KOPT-K1 (cell line): ENCODE data around the gene CCDC68.
"Not testable (repeated sequence)": the region's sequence is repeated elsewhere in the genome, so short reads cannot be mapped to it uniquely, and the experiment has no call there.

Experiments used
- H3K27ac ChIP-seq: fragments of 200-600 bp; sonication (generic); 2 replicates; pipeline ENCODE4 v1.5.1; 2016; ENCODE audit warnings: antibody characterized with exemption, mild to moderate bottlenecking, low read depth, low read length; ENCODE audit not compliant: poor library complexity, severe bottlenecking
- H3K36me3 ChIP-seq: fragments of 200-600 bp; sonication (generic); 2 replicates; pipeline ENCODE4 v1.5.1; 2017; ENCODE audit warnings: antibody characterized with exemption, mild to moderate bottlenecking, low read length, moderate library complexity; ENCODE audit not compliant: insufficient read depth
- H3K9me3 ChIP-seq: fragments of 200-600 bp; sonication (generic); 2 replicates; pipeline ENCODE4 v1.5.1; 2017; ENCODE audit warnings: antibody characterized with exemption, low read length, mild to moderate bottlenecking; ENCODE audit not compliant: insufficient read depth, poor library complexity, severe bottlenecking

Gene CCDC68

DNA sequence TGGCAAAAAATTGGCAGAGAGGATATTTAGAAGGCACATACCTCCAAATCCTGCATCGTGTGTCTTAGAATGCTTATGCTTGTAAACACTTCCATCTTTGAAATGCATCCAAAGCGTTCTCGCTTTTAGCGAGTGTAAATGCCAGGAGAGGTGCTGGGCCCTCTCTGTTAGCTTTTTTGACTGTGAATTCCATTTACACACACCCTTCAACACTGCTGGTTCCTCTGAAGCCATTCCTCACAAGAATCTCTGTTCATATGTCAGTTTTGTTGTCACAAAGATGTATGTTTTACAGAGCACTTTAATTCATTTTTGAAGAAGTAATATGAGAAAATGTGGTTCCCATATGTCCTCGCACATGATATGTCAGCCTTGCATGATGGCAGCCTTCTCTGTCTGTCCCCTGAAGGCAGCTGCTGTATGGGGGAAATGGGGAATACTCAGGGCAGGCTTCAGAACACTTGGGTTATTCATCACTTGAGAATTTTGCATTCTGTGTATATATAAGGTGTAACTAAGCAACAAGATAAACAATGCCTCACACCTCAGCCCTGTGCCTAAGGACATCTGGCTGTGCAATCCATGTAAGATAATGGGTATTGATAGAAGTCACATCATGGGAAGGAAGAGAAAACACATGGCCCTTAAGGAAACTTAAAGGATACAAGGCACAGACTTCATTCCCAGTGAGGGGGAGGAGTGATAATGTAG, 78.7 kb downstream of the CCDC68 start:
- Histone ChIP-seq H3K27ac (no peak overlapping the region), H3K36me3 (no peaks in the 10 kb centered on the region), H3K9me3 (no peaks in the 10 kb centered on the region)

DNA sequence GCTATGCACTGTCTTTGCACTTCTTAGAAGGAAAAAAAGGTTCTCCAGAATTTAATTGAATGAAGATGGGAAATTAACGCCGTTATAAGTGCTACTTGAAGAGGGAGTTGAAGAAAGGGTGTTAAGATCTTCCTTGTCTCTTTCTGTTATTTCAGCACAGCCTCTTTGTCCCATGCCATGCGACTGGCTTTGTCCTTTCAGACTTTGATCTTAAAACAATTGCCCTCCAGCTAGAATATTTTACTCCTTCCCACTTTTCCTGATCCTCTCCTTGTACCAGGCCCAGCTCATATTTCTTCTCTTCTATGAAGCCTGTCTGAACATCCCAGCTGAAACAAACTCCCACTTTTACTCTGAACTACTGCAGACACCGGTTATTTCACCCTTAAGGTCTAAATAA, 79.6 kb downstream of the CCDC68 start:
- Histone ChIP-seq H3K36me3 (no peaks in the 10 kb centered on the region), H3K9me3 (no peaks in the 10 kb centered on the region), H3K27ac (no peak overlapping the region)

DNA sequence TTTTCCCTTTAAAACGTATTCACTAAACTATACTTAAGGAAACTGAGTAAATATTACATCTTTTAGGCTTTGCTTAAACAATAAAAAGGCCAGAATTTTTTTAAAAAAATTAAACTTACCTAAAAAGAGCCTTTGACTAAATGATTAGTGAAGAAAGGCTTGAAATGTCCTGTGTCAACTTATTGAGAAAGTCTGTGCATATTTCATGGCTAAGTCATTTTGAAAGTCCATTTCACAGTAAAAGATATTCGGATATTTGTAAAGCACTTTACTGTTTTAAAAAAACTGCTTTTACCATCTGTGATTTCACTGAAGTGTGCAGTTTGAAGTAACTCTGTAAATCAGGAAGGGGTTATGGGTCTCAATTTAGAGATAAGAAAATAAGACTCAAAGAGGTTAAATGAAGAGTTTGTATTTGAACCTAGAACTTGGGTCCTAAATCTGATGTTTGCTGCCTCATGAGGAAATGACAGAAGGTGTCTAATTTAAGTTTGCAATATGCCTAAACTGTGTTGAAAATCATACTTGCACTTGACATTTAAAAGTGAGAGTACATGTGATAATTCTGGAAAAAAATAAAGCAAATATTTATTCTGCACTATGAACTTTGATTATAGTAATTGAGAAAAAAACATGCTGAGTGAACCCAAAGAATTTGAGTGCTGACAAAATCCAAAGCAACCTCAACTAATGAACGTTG, 80.5 kb downstream of the CCDC68 start:
- Histone ChIP-seq H3K9me3 (no peaks in the 10 kb centered on the region), H3K27ac (no peak overlapping the region), H3K36me3 (no peaks in the 10 kb centered on the region)

DNA sequence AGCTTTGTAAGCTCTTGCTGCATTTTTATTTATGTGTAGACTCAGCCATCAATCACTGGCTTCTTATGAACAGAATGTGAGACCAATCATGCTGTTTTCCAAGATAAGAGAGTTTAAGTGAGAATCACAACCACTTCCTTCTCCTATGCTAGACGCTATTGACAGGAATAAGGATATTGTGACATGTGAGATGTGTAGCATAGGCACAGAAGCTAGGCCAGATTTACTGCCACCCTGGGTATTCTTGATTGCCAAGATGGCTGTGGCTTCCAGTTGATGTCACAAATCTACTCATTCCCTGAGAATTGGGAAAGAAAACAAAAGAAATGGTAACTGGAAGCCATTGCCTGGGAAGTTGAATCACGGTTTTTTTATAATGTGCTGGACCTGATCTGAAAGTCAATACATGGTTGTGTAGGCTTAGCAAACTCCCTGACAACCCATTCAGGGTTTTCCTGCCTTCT, 81.1 kb downstream of the CCDC68 start:
- no peak overlapping the region for H3K27ac ChIP-seq
- H3K9me3 ChIP-seq = no peaks in the 10 kb centered on the region
- H3K36me3 ChIP-seq = no peaks in the 10 kb centered on the region

DNA sequence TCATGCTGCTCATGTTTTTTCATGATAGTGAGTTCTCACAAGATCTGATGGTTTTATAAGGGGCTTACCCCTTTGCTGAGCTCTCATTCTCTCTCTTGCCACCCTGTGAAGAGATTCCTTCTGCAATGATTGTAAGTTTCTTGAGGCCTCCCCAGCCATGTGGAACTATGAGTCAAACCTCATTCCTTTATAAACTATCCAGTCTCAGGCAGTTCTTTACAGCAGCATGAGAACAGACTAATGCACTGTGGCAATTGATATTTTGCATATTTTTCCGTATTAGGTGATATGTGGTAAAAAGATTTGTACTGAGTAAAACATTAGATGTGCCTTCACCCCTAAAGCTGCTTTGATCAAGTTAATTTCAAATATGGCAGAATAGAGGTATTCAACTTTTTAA, 82.2 kb downstream of the CCDC68 start:
- H3K27ac ChIP-seq = no peak overlapping the region
- no peaks in the 10 kb centered on the region for H3K9me3 ChIP-seq
- no peaks in the 10 kb centered on the region for H3K36me3 ChIP-seq

DNA sequence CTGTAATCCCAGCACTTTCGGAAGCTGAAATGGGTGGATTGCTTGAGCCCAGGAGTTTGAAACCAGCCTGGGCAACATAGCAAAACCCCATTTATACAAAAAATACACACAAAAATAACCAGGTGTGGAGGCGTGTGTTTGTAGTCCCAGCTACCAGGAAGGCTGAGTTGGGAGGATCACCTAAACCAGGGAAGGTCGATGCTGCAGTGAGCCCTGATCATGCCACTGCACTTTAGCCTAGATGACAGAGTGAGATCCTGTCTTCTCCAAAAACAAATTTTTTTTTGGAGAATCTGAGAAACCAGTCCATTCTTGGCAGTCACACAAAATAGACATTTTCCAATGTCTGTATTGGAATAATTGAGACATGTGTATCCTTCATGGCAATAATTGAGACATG, 84.2 kb downstream of the CCDC68 start:
- no peaks in the 10 kb centered on the region for H3K36me3 ChIP-seq
- H3K27ac ChIP-seq = no peak overlapping the region
- no peaks in the 10 kb centered on the region for H3K9me3 ChIP-seq

DNA sequence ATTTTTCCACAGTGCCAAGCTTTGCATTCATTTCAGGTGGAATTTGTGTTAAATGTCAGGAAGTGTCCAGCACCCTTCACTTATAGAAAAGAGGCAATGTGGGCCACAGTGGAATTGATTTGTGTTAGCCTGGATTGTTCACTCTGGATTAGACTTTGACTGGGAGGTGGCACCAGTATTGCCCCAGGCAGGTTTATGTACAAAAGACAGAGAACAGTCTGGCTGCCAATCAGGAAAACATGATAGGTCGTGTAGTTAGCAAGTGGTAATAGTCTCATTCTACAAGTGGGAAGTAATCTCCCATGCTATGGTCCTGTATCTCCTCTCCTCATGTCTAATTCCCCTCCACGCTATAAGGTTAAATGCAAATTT, 85.4 kb downstream of the CCDC68 start:
- H3K9me3 ChIP-seq = no peaks in the 10 kb centered on the region
- H3K36me3 ChIP-seq = no peaks in the 10 kb centered on the region
- no peak overlapping the region for H3K27ac ChIP-seq

DNA sequence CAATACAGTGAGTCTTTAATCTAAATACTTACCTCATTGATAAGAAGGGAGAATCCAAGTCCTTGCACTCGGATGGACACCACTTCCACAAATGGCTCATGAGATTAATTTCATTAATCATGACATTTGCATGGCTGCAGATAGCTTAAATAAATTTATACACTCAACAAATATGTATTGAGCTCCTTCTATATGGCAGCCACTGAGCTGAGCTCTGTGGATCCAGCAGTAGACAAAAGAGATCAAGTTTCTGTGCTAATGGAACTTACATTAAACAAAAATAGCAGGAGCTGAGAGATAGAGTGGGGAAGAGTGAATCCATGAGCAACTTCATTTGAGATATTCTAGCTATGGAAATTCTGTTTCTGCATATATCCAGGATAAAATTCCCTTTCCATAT, 86.6 kb downstream of the CCDC68 start:
- no peaks in the 10 kb centered on the region for H3K9me3 ChIP-seq
- H3K36me3 ChIP-seq = no peaks in the 10 kb centered on the region
- no peak overlapping the region for H3K27ac ChIP-seq

DNA sequence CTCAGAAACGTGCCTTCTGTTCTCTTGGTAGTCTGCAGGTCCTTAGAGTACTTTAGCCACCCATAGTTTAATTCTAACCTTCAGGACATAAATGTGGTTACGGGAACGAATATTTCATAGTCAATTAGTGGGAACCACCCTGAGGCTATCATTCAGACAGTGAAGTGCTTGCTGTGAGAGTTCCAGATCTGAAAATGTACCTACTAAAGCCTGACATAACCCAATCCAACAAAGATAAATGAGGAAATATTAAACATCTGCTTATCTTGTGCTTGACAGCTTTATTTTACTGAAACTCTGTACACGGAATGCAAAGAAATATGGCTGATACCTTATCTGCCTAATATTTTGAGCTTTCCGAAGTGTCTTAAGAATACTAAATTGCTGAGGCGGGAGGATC, 88.0 kb downstream of the CCDC68 start:
- H3K27ac ChIP-seq = no peak overlapping the region
- no peaks in the 10 kb centered on the region for H3K9me3 ChIP-seq
- H3K36me3 ChIP-seq = no peaks in the 10 kb centered on the region

DNA sequence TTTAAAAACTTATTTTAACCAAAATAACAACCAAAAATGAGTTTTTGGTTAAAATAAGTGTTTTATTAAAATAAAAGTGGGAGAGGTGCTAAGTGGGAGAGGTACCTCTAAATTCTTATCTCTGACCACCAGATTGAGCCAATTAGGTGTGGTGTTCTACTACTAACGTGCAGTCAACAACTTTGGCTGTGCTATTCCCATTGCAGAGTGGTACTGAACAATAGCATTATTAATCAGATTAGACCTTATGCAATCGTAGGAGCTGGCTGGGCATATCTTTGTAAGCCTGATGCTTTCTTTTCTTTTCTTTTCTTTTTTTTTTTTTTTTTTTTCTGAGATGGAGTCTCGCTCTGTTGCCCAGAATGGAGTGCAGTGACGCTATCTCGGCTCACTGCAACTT, 92.1 kb downstream of the CCDC68 start:
- Histone ChIP-seq H3K36me3 (no peaks in the 10 kb centered on the region), H3K27ac (no peak overlapping the region), H3K9me3 (no peaks in the 10 kb centered on the region)

DNA sequence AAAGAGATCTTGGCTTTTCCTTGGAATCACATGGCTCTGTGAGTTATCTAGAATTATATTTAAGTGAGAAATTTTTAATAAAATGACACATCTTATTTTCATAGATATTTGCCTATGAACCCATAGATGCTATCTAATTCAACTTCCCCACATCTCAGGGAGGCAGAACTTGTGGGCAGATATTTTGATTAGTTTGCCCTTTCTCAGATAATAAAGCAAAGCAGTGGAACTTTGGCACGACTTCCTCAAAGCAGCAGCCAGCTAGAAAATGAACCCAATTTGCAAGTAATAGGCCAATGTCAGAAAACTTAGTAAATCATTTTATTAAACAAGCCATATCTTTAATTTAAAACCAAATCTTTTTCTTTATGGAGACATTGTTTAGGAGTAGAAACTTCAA, 98.3 kb downstream of the CCDC68 start:
- no peaks in the 10 kb centered on the region for H3K36me3 ChIP-seq
- no peak overlapping the region for H3K27ac ChIP-seq
- H3K9me3 ChIP-seq = no peaks in the 10 kb centered on the region

DNA sequence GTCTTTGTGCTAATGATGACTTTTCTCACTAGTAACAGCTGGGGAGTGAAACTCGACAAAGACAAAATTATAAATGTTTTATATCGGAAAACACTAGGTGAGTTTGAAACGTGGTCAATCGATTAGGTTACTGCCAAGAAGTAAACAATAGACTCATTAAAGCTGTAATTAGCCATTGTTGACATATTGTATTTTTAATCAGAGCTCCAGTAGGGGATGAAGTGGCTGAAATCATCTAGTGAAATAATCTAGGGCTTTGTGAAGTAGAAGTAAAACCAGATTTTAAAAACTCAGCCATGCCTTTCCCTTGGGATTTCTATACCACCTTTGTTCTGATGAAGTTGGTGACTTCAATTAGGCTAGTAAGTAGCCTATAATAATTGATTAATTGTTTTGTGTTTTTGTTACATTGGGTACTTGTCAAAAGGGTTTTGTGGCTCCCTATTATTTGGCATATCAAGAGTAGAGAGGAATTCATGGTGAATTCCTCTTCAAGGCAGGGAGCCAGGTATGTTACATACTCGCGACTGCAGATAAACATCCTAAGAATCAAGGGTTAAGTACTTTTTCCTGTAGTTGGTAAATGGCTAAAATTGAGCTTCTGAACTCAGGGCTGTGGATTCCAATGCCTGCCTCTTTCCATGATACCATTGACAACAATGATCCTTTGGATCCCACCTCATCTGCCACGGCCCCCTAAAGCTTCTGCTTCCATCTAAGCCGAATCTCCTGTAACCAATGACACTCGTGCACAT, 99.4 kb downstream of the CCDC68 start:
- Histone ChIP-seq H3K36me3 (no peaks in the 10 kb centered on the region), H3K9me3 (no peaks in the 10 kb centered on the region), H3K27ac (no peak overlapping the region)

DNA sequence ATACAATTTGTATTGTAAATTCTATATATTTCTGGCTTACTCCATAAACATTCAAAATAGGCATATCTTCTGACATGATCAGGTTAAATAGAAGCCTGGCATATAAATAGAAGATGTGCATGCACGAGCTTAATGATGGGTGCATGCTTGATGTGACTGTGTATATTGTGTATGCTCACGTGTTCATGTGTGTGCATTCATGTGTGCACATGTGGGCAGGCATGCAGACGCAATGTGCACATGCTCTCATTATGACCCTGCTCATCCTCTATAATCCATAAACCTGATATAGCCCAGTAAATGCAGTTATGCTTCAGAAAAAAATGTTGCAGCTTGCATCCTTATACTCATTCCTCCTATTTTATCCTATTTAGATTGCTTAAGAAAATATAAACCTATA, 101.8 kb downstream of the CCDC68 start:
- Histone ChIP-seq H3K27ac (no peak overlapping the region), H3K36me3 (no peaks in the 10 kb centered on the region), H3K9me3 (no peaks in the 10 kb centered on the region)

DNA sequence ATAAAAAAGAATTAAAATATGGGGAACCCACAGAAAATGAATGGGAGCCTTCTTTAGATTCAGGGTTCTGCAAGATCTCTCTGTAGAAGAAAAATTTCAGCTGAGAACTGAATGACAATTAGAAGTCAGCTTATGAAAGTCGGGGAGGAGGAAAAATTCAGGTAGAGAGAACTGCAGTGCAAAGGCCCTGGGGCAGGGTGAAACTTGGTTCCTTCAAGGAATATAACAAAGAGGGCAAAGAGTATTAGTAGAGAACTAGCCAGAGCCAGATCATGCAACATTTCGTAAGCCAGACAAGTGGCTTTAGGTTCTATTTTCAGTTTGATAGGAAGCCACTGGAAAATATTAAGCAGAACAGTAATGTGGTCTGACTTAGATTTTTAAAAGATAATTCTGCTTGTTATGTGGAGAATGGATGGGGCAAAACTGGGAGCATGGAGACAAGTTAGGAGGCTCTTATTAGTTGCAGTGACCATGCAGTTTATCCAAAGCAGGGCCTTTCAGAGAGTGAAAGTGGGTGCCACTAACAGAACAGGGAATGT, 103.1 kb downstream of the CCDC68 start:
- Histone ChIP-seq H3K27ac (no peak overlapping the region), H3K9me3 (no peaks in the 10 kb centered on the region), H3K36me3 (no peaks in the 10 kb centered on the region)

DNA sequence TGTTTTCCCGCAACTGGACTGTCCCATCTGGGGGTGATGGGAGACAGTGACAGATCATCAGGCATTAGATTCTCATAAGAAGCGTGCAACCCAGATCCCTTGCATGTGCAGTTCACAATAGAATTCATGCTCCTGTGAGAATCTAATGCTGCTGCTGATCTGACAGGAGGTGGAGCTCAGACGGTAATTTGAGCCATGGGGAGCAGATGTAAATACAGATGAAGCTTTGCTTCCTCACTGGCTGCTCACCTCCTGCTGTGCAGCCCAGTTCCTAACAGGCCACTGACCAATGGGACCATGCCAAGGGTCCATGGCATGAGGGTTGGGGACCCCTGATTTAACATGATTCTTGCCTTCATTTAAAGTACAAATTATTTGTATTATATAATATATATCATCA, 104.2 kb downstream of the CCDC68 start:
- not testable (repeated sequence) for H3K36me3 ChIP-seq, H3K9me3 ChIP-seq, H3K27ac ChIP-seq
